Measurements from ENCODE around the gene MRPS27.

Gene MRPS27

GRCh38 chr5:72319976-72320752 lies at the start of gene MRPS27, which contains the start of gene PTCD2:
MRPS27 (minus strand) TSS chr5:72320240; CDS start chr5:72320221, 19 bp downstream.
PTCD2 (plus strand) TSS chr5:72320373; CDS start chr5:72320383, 10 bp downstream.
- peak; percentile 96 for DNase-seq (ENCODE audit: low read depth, low spot score)
- peak within 1 kb of the TSS; percentile 53 for H3K27ac ChIP-seq

GRCh38 chr5:72369711-72370110 lies 49.7 kb upstream of the MRPS27 start:
- DNase-seq (ENCODE audit: low read depth, low spot score) = no peak
- H3K27ac ChIP-seq = no peak overlapping the region

GRCh38 chr5:72369301-72369700 lies 49.3 kb upstream of the MRPS27 start:
- no peak overlapping the region for H3K27ac ChIP-seq
- no peak for DNase-seq (ENCODE audit: low read depth, low spot score)

GRCh38 chr5:72368271-72368670 lies 48.2 kb upstream of the MRPS27 start:
- DNase-seq (ENCODE audit: low read depth, low spot score) = no peak
- no peak overlapping the region for H3K27ac ChIP-seq

GRCh38 chr5:72366324-72366976 lies 46.4 kb upstream of the MRPS27 start:
- no peak for DNase-seq (ENCODE audit: low read depth, low spot score)
- H3K27ac ChIP-seq = no peak overlapping the region

- no peak for DNase-seq (ENCODE audit: low read depth, low spot score)
- H3K27ac ChIP-seq = no peak overlapping the region
These were observed 44.9 kb upstream of the MRPS27 start for GRCh38 chr5:72364951-72365350.

- peak overlapping the region; percentile 85 for H3K27ac ChIP-seq
- no peak for DNase-seq (ENCODE audit: low read depth, low spot score)
These were observed 44.1 kb upstream of the MRPS27 start for GRCh38 chr5:72364171-72364570.

GRCh38 chr5:72363166-72363802 lies 43.2 kb upstream of the MRPS27 start:
- no peak for DNase-seq (ENCODE audit: low read depth, low spot score)
- peak overlapping the region; percentile 85 for H3K27ac ChIP-seq

GRCh38 chr5:72359886-72360285 lies 39.8 kb upstream of the MRPS27 start:
- H3K27ac ChIP-seq = no peak overlapping the region
- DNase-seq (ENCODE audit: low read depth, low spot score) = no peak

GRCh38 chr5:72358925-72359324 lies 38.9 kb upstream of the MRPS27 start:
- H3K27ac ChIP-seq = no peak overlapping the region
- no peak for DNase-seq (ENCODE audit: low read depth, low spot score)

- no peak for DNase-seq (ENCODE audit: low read depth, low spot score)
- H3K27ac ChIP-seq = no peak overlapping the region
These were observed 36.3 kb upstream of the MRPS27 start for GRCh38 chr5:72356361-72356760.

- H3K27ac ChIP-seq = no peak overlapping the region
- no peak for DNase-seq (ENCODE audit: low read depth, low spot score)
These were observed 35.8 kb upstream of the MRPS27 start for GRCh38 chr5:72355706-72356299.

- DNase-seq (ENCODE audit: low read depth, low spot score) = no peak
These were observed 33.0 kb upstream of the MRPS27 start for GRCh38 chr5:72353046-72353445.

GRCh38 chr5:72352616-72353015 lies 32.6 kb upstream of the MRPS27 start:
- DNase-seq (ENCODE audit: low read depth, low spot score) = no peak
- H3K27ac ChIP-seq = no peak overlapping the region

More at GRCh38 chr5:72353046-72353445, 33.0 kb upstream of the MRPS27 start:
- no peak overlapping the region for H3K27ac ChIP-seq

- no peak overlapping the region for H3K27ac ChIP-seq
- DNase-seq (ENCODE audit: low read depth, low spot score) = no peak
These were observed 31.3 kb upstream of the MRPS27 start for GRCh38 chr5:72351376-72351775.

GRCh38 chr5:72347801-72348308 lies 27.8 kb upstream of the MRPS27 start:
- peak; percentile 56 for DNase-seq (ENCODE audit: low read depth, low spot score)
- peak overlapping the region; percentile 86 for H3K27ac ChIP-seq

GRCh38 chr5:72346398-72346797 lies 26.4 kb upstream of the MRPS27 start:
- no peak overlapping the region for H3K27ac ChIP-seq
- no peak for DNase-seq (ENCODE audit: low read depth, low spot score)

GRCh38 chr5:72338689-72339209 lies 18.7 kb upstream of the MRPS27 start:
- H3K27ac ChIP-seq = no peak overlapping the region
- no peak for DNase-seq (ENCODE audit: low read depth, low spot score)

- no peak for DNase-seq (ENCODE audit: low read depth, low spot score)
- H3K27ac ChIP-seq = no peak overlapping the region
These were observed 17.1 kb upstream of the MRPS27 start for GRCh38 chr5:72337159-72337558.

- H3K27ac ChIP-seq = no peak overlapping the region
- DNase-seq (ENCODE audit: low read depth, low spot score) = no peak
These were observed 10.7 kb upstream of the MRPS27 start for GRCh38 chr5:72330712-72331111.
